ENCODE measurements around the gene C5.

GRCh38 chr9:121075251-121076036 lies 25.4 kb upstream of the C5 start:
- TF ChIP-seq CTCF (IDR thresholded peaks at IDR 0.05): no peak
- no peak for TF ChIP-seq POLR2A (IDR thresholded peaks at IDR 0.05)
